ENCODE data around the gene BIN1. TPM values are rescaled to one million over a fixed set of nuclear protein-coding genes. Genes with fewer than 3 reads are reported as not detected.

The BIN1 gene
- total RNA-seq, 4 donors from 2014 or later: 41.5 to 112 (median 57.8) TPM

DNA sequence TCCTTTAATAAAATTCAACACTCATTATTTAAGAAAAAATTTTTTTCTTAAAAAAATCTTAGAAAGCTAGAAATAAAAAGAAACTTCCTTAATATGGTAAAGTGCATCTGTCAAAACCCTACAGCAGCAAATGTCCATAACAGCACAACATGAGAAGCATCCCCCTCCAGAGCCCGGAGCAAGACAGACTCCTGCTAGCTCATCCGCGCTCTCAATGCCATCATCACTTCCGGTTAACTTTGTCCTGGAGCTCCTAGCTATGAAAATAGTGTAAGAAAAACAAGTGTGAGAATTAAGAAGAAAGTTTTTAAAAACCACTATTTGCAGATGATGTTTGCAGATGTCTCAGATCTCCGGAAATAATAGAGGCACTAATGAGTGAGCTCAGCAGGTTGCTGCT is 105.2 kb downstream of the BIN1 start:
- intact Hi-C loops (cut with DNase I; ENCODE audit: low total_unique reads): no loop called here

DNA sequence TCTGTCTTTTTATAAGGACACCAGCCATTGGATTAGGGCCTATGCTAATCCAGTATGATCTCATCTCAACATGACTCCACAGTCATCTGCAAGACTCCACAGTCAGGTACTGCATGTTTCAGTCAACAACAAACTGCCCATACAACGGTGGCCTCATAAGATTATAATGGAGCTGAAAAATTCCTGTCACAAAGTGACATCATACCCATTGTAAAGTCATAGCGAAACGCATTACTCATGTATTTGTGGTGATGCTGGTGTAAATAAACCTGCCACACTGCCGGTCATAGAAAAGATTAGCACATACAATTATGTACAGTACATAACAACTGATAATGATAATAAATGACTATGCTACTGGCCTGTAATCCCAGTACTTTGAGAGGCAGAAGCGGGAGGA is 106.0 kb downstream of the BIN1 start:
- Histone ChIP-seq H3K36me3 (no peaks in the 10 kb centered on the region), H3K4me1 (no peaks in the 10 kb centered on the region), H3K27me3 (no peaks in the 10 kb centered on the region), H3K27ac (no peak overlapping the region), H3K9me3 (no peaks in the 10 kb centered on the region), H3K4me3 (no peak overlapping the region)
- intact Hi-C loops (cut with DNase I; ENCODE audit: low total_unique reads): no loop called here
- no peak for TF ChIP-seq POLR2A (IDR thresholded peaks at IDR 0.05)
- TF ChIP-seq, protein P1, sequence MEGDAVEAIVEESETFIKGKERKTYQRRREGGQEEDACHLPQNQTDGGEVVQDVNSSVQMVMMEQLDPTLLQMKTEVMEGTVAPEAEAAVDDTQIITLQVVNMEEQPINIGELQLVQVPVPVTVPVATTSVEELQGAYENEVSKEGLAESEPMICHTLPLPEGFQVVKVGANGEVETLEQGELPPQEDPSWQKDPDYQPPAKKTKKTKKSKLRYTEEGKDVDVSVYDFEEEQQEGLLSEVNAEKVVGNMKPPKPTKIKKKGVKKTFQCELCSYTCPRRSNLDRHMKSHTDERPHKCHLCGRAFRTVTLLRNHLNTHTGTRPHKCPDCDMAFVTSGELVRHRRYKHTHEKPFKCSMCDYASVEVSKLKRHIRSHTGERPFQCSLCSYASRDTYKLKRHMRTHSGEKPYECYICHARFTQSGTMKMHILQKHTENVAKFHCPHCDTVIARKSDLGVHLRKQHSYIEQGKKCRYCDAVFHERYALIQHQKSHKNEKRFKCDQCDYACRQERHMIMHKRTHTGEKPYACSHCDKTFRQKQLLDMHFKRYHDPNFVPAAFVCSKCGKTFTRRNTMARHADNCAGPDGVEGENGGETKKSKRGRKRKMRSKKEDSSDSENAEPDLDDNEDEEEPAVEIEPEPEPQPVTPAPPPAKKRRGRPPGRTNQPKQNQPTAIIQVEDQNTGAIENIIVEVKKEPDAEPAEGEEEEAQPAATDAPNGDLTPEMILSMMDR (IDR thresholded peaks at IDR 0.05): no peak
- no peak for DNase-seq

More for the DNA sequence above, 105.2 kb downstream of the BIN1 start:
- Histone ChIP-seq H3K27me3 (no peaks in the 10 kb centered on the region), H3K27ac (no peak overlapping the region), H3K4me3 (no peak overlapping the region), H3K4me1 (no peaks in the 10 kb centered on the region), H3K36me3 (no peaks in the 10 kb centered on the region), H3K9me3 (no peaks in the 10 kb centered on the region)
- no peak for DNase-seq
- TF ChIP-seq POLR2A (IDR thresholded peaks at IDR 0.05): no peak
- TF ChIP-seq, protein P1 (IDR thresholded peaks at IDR 0.05): no peak

DNA sequence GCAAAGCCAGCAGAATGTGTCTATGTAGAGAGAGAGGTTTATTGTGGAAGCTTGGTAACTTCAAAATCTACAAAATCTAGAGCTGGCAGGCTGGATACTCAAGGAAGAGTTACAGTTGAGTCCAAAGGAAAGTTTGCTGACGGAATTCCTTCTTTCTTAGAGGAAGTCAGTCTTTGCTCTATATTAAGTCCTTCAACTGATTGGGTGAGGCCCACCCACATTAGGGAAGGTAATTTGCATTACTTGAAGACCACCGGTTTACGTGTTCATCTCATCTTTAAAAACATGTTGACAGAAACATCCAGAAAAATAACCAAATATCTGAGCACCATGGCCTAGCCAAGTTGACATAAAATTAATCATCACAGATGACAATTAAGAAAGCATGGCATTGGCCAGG is 106.8 kb downstream of the BIN1 start:
- Histone ChIP-seq H3K27ac (no peak overlapping the region), H3K4me3 (no peak overlapping the region), H3K4me1 (no peaks in the 10 kb centered on the region), H3K27me3 (no peaks in the 10 kb centered on the region), H3K36me3 (no peaks in the 10 kb centered on the region), H3K9me3 (no peaks in the 10 kb centered on the region)
- intact Hi-C loops (cut with DNase I; ENCODE audit: low total_unique reads): no loop called here
- DNase-seq: no peak
- no peak for TF ChIP-seq POLR2A (IDR thresholded peaks at IDR 0.05)
- TF ChIP-seq, protein P1 (IDR thresholded peaks at IDR 0.05): no peak

DNA sequence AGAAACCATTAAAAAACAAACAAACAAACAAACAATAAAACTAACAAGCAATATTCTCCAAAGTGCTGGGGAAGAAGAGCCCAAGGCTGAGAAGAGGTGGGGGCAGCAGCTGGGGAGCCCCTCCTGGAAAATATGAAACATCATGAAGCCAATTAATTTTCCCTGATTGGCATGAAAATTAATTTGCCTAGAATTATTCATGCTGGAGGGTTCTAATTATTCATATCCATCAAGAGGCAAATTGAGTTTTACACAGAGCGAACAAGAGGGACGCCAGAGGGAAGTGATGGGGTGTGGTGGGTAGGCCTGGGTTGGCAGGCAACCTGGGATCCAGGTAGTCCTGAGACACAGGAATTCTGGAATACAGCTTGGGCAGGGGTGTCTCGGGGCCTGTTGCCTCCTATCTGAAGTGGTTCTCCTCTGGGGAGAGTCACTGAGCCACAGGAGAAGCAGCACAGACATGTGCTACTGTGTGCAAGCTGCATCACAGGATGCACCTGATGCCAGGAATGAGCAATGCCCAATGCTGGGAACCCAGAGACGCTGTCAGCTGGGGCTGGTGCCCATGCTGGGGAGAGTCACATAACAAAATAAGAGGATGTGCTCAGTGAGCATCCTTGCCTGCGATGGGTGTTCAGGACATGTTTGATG is 107.7 kb downstream of the BIN1 start:
- Histone ChIP-seq H3K36me3 (no peaks in the 10 kb centered on the region), H3K9me3 (no peaks in the 10 kb centered on the region), H3K27ac (no peak overlapping the region), H3K4me3 (no peak overlapping the region), H3K27me3 (no peaks in the 10 kb centered on the region), H3K4me1 (no peaks in the 10 kb centered on the region)
- no peak for DNase-seq
- intact Hi-C loops (cut with DNase I; ENCODE audit: low total_unique reads): no loop called here
- TF ChIP-seq, protein P1 (IDR thresholded peaks at IDR 0.05): no peak
- no peak for TF ChIP-seq POLR2A (IDR thresholded peaks at IDR 0.05)

DNA sequence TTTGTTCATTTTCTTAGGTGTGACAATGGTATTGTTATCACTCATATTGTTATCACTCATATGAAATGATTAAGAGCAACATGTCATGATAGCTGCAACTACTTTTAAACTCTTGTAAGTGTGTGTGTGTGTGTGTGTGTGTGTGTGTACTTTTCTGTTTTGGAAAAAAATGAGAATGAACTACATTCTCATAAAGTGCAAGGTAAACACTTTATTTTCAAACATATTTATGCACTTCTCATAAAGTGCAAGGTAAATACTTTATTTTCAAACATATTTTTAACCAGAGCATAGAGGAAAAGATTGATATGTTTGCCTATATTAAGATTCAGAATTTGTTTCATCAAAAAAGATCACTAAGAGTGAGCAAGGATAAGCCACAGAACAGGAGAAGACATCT is 108.5 kb downstream of the BIN1 start:
- H3K36me3 ChIP-seq: no peaks in the 10 kb centered on the region
- H3K27ac ChIP-seq: no peak overlapping the region
- no peak for DNase-seq
- H3K4me1 ChIP-seq: no peaks in the 10 kb centered on the region
- no peaks in the 10 kb centered on the region for H3K9me3 ChIP-seq
- H3K27me3 ChIP-seq: no peaks in the 10 kb centered on the region
- TF ChIP-seq POLR2A (IDR thresholded peaks at IDR 0.05): no peak
- TF ChIP-seq, protein P1 (IDR thresholded peaks at IDR 0.05): no peak
- intact Hi-C loops (cut with DNase I; ENCODE audit: low total_unique reads): no loop called here
- H3K4me3 ChIP-seq: no peak overlapping the region

Small RNA genes within 50 kb of the gene (small RNA-seq; reads per million reads assigned to genes)
- gene RNU7-182P: not detected

Other genes starting within 250 kb of the BIN1 start
- not detected for gene TEX51, start 208.3 kb downstream of the BIN1 start, total RNA-seq
- gene CYP27C1, start 113.1 kb upstream of the BIN1 start, total RNA-seq: 1 to 10 TPM in 2 of 4 donors, not detected in 2; 1.2 to 7.1 TPM
- 100 to 1,000 TPM in 1 of 4 donors, 10 to 100 TPM in 3; 47.6 to 153 (median 57.5) TPM for gene ERCC3, start 187.0 kb upstream of the BIN1 start, total RNA-seq